Smooth muscle cell (in vitro differentiated cells): ENCODE measurements around the gene CA6. TPM values are rescaled to one million over a fixed set of nuclear protein-coding genes. Genes with fewer than 3 reads are reported as not detected.

Experiments
- DNase-seq: peaks from one replicate; lab custom pipeline; 2025; ENCODE audit not compliant: unreplicated experiment; lab: John Stamatoyannopoulos, UW
- H2AFZ ChIP-seq: fragments of 200-600 bp; sonication (generic); 2 replicates; pipeline ENCODE4 v1.6.0; 2016; ENCODE audit warnings: antibody characterized with exemption, low read depth, mild to moderate bottlenecking
- H3F3A ChIP-seq: fragments of 200-600 bp; sonication (generic); 2 replicates; pipeline ENCODE4 v1.6.0; 2017; ENCODE audit warnings: antibody characterized with exemption, low read depth
- H3K27ac ChIP-seq: fragments of 200-600 bp; sonication (generic); 2 replicates; pipeline ENCODE4 v1.5.1; 2016; ENCODE audit warnings: low read depth, mild to moderate bottlenecking
- H3K27me3 ChIP-seq: fragments of 200-600 bp; sonication (generic); 2 replicates; pipeline ENCODE4 v1.6.1; 2016; ENCODE audit warnings: low read depth, mild to moderate bottlenecking
- H3K36me3 ChIP-seq: fragments of 200-600 bp; sonication (generic); 2 replicates; pipeline ENCODE4 v1.5.1; 2016; ENCODE audit warnings: low read depth
- H3K4me1 ChIP-seq: fragments of 200-600 bp; sonication (generic); 2 replicates; pipeline ENCODE4 v1.5.1; 2016; ENCODE audit warnings: low read depth
- H3K4me2 ChIP-seq: fragments of 200-600 bp; sonication (generic); 2 replicates; pipeline ENCODE4 v1.6.0; 2016; ENCODE audit warnings: mild to moderate bottlenecking
- H3K4me3 ChIP-seq: fragments of 200-600 bp; sonication (generic); 2 replicates; pipeline ENCODE4 v1.5.1; 2016; ENCODE audit warnings: mild to moderate bottlenecking
- H3K79me2 ChIP-seq: fragments of 200-600 bp; sonication (generic); 2 replicates; pipeline ENCODE4 v1.6.0; 2016; ENCODE audit warnings: low read depth, mild to moderate bottlenecking
- H3K9ac ChIP-seq: fragments of 200-600 bp; sonication (generic); 2 replicates; pipeline ENCODE4 v1.6.0; 2016; ENCODE audit warnings: low read depth
- H3K9me3 ChIP-seq: fragments of 200-600 bp; sonication (generic); replicated peaks from 2 replicates; pipeline ENCODE4 v1.5.1; 2016; ENCODE audit warnings: low read depth
- H4K20me1 ChIP-seq: fragments of 200-600 bp; sonication (generic); 2 replicates; pipeline ENCODE4 v1.6.0; 2016; ENCODE audit warnings: low read depth
- CTCF ChIP-seq: fragments of 200-600 bp; sonication (generic); IDR thresholded peaks from 2 replicates; pipeline ENCODE4 v1.5.1; 2017; ENCODE audit warnings: borderline replicate concordance, mild to moderate bottlenecking, antibody characterized with exemption; ENCODE audit not compliant: insufficient read depth, poor library complexity, severe bottlenecking
- WGBS: methylation state at CpG from one replicate; pipeline ENCODE4 v1.1.7; 2016; ENCODE audit warnings: low lambda C conversion rate; 5-methylcytosine and 5-hydroxymethylcytosine counted together
- polyA plus RNA-seq: library from polyadenylated mRNA; unstranded; fragments of >200 nt; fragmentation: Nextera tagmentation; extraction: Ambion mirVana; gene quantifications from 2 replicates; pipeline ENCODE4 v1.2.1, GENCODE V29; 2016
- total RNA-seq: library from RNA; depleted of rRNA; stranded (reverse); fragments of >200 nt; gene quantifications from 2 replicates; pipeline ENCODE4 v1.2.3, GENCODE V29; 2014

The CA6 gene
- total and polyA plus RNA-seq, 2 experiments from 2014 or later: not detected

- Histone ChIP-seq H3F3A (peaks cover 28% of the 10 kb centered on the region), H3K79me2 (no peaks in the 10 kb centered on the region), H3K27ac (no peak overlapping the region), H3K9ac (peak overlapping the region; percentile 54), H3K4me2 (peak overlapping the region; percentile 28), H3K27me3 (no peaks in the 10 kb centered on the region), H3K9me3 (no peaks in the 10 kb centered on the region), H2AFZ (peak overlapping the region; percentile 59), H3K4me1 (peaks cover 22% of the 10 kb centered on the region), H4K20me1 (no peaks in the 10 kb centered on the region), H3K4me3 (no peak overlapping the region), H3K36me3 (no peaks in the 10 kb centered on the region)
- 54% methylated on average over 18 of the region's 18 CpGs for WGBS
- no peak for TF ChIP-seq CTCF
- no peak for DNase-seq
Measured at GRCh38 chr1:8908388-8909151, 37.1 kb upstream of the CA6 start.

- TF ChIP-seq CTCF: no peak
- Histone ChIP-seq H3K79me2 (no peaks in the 10 kb centered on the region), H3K4me1 (peaks cover 21% of the 10 kb centered on the region), H4K20me1 (no peaks in the 10 kb centered on the region), H3K4me3 (no peak overlapping the region), H3K36me3 (no peaks in the 10 kb centered on the region), H3K27ac (no peak overlapping the region), H2AFZ (no peak overlapping the region), H3K27me3 (no peaks in the 10 kb centered on the region), H3K9ac (no peak overlapping the region), H3K4me2 (no peak overlapping the region), H3K9me3 (no peaks in the 10 kb centered on the region), H3F3A (peaks cover 16% of the 10 kb centered on the region)
- DNase-seq: no peak
- WGBS: 91% methylated on average over 3 of the region's 3 CpGs
Measured at GRCh38 chr1:8910331-8910730, 35.3 kb upstream of the CA6 start.

- H3K4me3 ChIP-seq: no peak overlapping the region
- DNase-seq: no peak
- H3K36me3 ChIP-seq: no peaks in the 10 kb centered on the region
- peaks cover 10% of the 10 kb centered on the region for H3F3A ChIP-seq
- no peaks in the 10 kb centered on the region for H3K79me2 ChIP-seq
- H3K27me3 ChIP-seq: no peaks in the 10 kb centered on the region
- H3K4me2 ChIP-seq: no peak overlapping the region
- H3K9me3 ChIP-seq: no peaks in the 10 kb centered on the region
- H3K9ac ChIP-seq: no peak overlapping the region
- no peak overlapping the region for H2AFZ ChIP-seq
- peaks cover 23% of the 10 kb centered on the region for H3K4me1 ChIP-seq
- no peaks in the 10 kb centered on the region for H4K20me1 ChIP-seq
- 77% methylated on average over 6 of the region's 6 CpGs for whole genome bisulfite sequencing
- no peak for TF ChIP-seq CTCF
- H3K27ac ChIP-seq: no peak overlapping the region
Measured at GRCh38 chr1:8910914-8911313, 34.8 kb upstream of the CA6 start.
